G401 (cell line): ENCODE data around the gene LSM10. TPM values are rescaled to one million over a fixed set of nuclear protein-coding genes. Genes with fewer than 3 reads are reported as not detected.
A peak's percentile ranks its signal among the peaks of the same experiment; 100 is the strongest.

ENCODE experiments used
- DNase-seq: peaks from one replicate; pipeline ENCODE4 v3.0.0-alpha.2; 2015; ENCODE audit warnings: low spot score
- in situ Hi-C: cut with HindIII; loops from 2 replicates; pipeline ENCODE4 v1.10.0; 2016; ENCODE audit warnings: low sequenced_read_pairs, mixed read lengths
- total RNA-seq: library from RNA; depleted of rRNA; stranded (reverse); fragments of >200 nt; shearing (Covaris generic); gene quantifications from 2 replicates; pipeline ENCODE4 v1.2.3, GENCODE V29; 2014; rRNA removed

The LSM10 gene
- total RNA-seq, result 37.5 and 57.9 TPM in 2 replicates

DNA sequence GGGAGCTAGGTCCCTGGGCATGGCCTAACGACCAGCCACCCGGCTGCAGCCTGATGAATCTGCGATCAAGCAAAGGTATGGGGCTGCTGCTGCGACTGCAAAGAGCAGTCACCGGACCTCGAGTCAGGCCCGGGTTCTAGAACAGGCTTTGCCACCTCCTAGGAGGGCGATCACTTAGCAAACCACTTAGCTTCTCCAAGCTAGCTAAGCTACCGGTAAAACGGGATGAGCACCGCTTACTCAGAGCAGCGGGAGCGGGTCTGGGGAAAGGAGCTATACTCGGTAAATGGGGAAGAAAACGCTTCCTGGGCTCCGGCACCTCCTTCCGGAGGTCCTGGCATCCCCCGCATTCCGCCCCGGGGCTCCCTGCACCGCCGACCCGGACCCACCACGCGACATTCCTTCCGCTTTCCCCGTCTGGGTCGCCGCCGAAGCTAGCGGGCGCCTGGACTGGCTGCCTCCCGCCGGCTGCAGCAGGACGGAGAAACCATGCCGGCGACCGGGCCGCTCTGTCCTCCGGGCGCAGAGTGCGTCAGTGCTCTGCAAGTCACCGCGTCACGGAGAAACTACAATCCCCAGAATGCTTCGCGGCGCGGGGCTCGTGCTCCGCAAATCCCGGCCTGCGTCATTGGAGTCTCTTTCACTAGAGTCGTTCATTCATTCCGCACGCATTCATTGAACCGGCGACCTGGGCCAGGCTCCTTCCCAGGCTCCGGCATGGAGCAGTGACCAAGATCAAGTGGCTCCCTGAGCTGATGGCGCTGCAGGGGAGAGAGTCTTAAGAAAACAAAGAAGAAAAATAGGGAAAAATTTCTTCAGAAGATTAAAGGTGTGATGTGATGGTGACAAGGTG, at the start of gene LSM10:
Gene LSM10, minus strand, starts transcription at position 531 of the 853 bp plus-strand sequence. CDS start 3,779 bp downstream, outside the sequence.
- in situ Hi-C loops, result no loop called here
- DNase-seq, result peak; percentile 97

DNA sequence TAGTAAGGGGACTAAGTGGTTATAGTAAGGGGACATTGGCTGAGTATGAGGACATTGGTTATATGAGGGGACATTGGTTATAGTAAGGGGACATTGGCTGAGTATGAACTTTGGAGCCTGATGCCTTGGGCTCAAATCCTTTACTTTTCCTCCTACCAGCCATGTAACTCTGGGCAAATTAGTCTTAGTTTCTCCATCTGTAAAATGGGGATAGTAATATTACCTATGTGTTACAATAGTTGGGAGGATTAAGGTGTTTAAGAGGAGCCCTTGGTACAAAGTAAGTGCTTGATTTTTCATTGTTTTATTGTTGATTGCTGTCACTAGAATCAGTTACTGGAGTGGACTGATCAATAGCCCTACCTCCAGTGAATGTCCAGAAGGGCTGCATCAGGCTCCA, 49.7 kb upstream of the LSM10 start:
- in situ Hi-C loops, result no loop called here
- no peak for DNase-seq

DNA sequence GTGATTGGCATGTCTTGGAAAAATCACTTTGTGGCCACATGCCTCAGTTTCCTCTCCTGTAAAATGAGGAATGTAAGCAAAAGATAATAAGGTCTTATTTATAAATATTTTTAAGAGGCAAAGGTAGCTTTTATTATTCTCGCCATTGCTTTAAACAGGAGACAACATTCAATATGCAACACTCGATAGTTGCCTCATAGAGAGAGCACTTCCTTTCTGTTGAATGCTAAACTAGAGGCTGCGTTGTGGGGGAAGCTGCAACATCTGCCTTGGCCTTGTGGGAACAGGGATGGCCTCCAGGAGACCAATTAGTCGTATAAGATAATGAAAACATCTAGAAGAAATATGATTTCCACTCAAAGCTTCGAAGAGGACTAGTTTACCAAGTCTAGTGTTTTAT, 49.0 kb upstream of the LSM10 start:
- in situ Hi-C loops, result no loop called here

DNA sequence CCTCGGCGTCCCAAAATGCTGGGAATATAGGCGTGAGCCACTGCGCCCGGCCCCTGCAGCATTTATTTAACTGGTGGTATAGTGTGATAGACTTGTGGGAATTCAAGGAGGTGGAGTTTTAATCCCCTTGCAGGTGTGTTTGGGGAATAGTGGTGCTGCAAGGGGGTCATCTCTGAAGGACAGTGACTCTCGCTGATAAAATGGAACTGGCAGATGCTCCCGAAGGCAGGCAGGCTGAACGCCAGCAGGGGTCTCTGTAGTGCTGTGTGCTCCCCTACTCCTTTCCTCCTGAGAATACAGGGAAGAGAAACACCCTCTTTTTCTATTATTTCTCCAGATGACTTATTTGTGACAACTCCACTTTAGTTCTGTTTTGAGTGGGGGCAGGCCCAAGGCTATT, 48.6 kb upstream of the LSM10 start:
- in situ Hi-C loops, result no loop called here
- no peak for DNase-seq

More for the DNA sequence above, 49.0 kb upstream of the LSM10 start:
- no peak for DNase-seq

DNA sequence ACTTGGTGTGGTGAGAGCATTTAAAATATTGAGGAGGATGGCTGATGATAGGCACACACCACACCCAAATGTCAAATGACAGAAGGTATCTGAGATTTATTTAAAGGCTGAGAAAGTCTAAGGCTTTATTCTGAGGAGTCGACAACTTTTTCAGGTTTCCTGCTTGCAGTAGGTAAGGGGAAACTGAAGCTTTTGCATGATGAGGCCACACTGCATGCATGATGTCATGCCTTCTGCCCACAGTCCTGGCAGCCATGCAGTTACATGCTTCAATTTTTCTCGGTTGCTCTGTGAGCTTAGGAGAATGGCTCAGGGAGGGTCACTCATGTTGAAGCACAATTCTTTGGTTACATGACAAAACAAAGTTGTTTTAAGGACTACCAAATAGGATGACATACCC, 45.6 kb upstream of the LSM10 start:
- no peak for DNase-seq
- in situ Hi-C loops, result no loop called here

DNA sequence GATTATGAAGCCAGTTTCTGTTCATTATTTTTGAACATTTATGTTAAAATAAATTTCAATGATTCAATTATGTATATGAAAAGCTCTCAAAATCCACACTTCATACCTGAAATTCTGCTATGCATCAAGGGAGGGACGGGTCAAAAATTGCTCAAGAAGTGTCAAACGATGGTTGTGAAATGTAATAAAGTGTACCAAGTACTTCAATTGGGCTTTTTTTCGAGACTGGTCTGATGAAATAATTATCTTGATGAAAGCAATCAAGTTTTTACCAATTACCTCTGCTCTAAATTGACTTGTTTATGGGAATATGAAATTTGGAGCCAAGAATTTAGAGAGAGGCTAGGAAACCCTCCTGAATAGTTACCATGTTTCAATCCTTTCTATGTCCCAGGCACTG, 44.6 kb upstream of the LSM10 start:
- in situ Hi-C loops, result no loop called here
- no peak for DNase-seq

DNA sequence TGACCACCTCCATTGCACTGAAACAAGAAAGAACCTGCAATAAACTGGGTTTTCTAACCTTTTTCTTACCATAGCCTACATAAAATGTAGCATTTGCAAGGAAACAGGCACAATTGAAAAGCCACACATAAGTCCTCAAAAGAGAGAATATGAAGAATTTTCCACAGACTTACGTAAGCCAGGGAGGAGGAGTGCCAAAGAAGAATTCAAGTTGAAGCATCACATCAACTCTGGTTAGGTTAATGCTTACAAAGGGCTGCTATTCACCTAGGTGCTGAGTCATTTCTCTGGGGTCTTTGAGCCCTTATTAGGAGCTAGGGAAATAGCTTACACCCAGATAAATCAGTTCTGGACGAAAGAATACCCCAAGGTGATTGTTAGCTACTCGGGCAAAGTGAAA, 42.9 kb upstream of the LSM10 start:
- in situ Hi-C loops, result no loop called here
- DNase-seq, result no peak

DNA sequence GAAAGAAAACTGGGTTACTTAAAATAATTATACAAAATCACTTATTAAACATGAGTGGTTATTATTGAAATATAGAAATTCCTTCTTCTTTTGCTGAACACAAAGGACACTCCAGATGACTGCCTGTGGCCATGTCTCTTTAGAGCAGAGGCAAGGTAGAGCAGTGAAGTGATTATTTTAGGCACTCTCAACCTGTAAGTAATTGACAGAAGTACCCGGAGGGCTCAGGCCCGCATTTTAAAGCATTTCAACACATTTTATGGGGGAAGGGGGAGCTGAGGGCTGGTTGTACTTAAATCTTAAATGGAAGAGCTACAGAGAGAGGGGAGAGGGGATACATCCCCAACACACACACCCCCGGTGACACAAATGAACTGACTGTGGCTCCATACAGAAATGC, 42.3 kb upstream of the LSM10 start:
- in situ Hi-C loops, result no loop called here
- DNase-seq, result no peak

DNA sequence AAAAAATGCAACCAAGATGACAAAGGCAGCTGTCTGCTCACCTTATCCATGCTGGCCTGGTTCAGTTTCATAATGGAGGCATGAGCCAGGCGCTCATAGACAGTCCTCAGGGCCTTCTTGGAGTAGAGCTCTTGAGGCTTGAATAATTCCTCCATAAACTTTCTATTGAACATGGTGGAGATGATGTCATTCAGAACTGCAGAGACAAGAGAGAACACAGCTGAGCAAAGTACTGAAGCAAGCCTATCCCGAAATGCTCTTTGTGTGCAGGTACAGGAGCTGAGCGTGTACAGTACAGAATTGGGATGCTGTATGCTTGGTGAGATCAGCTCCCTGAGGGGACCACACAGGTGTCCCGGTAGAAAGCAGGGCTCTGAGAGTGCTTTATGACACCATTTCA, 41.0 kb upstream of the LSM10 start:
- in situ Hi-C loops, result no loop called here

DNA sequence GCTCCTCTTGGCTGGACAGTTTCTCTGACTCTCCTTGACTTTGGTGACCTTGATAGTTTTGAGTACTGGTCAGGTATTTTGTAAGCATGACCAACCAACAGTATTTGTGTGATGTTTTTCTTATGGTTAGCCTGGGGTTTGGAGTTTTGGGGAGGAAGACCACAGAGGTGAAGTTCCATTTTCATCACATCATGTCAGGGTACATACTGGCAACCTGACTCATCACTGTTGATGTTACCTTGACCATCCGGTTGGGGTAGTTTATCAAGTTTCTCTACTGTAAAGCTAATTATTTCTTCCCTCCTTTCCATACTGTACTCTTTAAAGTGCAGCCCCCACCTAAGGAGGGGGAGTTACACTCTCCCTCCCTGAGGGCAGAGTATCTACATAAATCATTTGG, 39.1 kb upstream of the LSM10 start:
- DNase-seq, result no peak
- in situ Hi-C loops, result no loop called here

More for the DNA sequence above, 41.0 kb upstream of the LSM10 start:
- no peak for DNase-seq

DNA sequence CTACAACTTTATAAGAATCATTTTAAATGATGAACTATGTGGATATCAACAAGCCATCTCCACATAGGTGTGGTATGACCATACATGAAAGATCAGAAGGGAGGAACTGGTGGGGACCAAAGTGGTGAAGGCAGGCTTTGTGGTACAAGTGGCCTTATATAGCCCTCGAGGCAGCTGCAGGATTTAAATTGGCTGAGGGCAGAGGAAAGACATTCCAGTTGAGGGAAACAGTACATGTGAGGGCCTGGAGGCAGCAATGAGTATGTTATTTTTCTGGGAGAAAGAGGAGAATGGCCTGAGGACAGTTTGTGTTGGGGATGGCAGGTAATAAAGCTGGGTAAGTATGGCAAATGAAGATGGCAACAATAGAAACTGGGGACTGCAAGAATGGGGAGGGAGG, 35.4 kb upstream of the LSM10 start:
- no peak for DNase-seq
- in situ Hi-C loops, result no loop called here

DNA sequence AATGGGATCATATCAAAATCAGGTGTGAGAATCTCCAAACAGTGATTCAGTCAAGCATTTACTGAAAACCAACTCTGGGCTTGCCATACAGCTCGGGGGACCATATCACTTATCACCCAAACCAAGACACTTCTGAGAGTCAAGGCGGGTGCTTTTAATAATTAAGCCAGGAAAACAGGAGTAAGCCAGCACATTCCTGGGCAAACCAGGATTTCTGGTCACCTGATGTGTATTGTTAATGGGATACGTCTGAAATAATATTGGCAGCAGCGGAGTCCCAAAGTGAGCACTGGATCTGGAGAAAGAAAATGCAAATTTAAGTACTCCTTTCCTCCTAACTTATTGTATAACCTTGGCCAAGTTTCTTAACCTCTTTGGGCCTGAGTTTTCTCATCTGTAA, 34.9 kb upstream of the LSM10 start:
- in situ Hi-C loops, result no loop called here
- no peak for DNase-seq

DNA sequence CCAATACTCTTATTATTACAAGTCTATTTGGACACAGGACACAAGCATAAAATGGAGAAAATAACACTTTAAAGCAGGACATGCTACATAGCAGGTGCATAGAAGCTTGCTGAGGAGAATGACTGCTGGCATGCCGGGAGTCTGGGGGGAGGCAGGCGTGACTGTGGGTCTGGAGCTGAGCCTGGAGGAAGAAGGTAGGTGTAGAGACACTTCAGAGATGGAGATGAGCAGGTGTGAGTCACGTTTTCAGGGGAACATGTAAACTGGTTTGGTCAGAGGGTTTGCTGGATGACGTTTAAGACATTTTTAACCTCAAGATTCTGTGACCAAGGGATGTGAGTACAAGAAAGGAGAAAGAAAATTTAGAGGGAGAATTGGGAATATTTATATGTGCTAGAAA, 28.1 kb upstream of the LSM10 start:
- in situ Hi-C loops, result no loop called here
- DNase-seq, result no peak

DNA sequence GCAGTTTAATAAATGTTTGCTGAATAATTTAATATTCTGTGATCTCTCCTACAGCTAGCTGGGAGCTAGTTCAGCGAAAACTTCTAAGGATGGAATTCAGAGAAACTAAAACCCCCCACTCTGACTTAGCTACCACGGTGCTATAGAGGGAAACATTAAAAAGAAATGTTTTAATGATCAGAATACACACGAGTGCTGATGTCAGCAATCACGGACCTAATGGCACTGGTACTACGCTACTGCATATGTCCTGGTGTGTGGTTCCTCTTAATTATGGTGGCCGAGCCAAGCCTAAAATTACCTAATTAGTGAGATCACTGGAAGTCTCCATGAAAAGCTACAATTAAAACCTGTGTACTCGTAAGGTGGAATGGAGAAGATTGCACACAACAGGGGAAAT, 23.9 kb upstream of the LSM10 start:
- in situ Hi-C loops, result no loop called here
- no peak for DNase-seq

DNA sequence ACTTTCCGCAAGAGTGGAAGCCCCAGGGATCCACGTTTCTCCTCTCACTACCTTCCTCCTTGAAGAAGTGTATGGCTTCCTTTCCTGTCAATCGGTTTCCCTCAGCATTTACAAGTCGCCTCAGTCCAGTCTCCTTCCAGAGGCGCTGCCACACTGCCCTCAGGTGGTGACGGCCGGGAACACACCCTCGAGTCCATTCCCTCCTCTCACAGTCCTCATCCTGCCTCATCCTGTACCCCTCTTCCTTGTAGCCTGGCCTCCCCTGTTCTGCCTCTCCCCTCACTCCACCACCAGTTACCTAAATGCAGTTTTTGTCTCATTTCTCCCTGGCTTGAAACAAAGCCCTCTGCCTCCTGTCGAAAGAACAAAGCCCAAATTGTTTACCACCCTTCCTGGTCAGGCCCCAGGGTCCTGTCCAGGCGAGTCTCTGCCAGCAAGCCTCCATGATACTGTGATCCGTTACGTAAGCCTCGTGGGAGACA, 23.2 kb upstream of the LSM10 start:
- in situ Hi-C loops, result no loop called here
- DNase-seq, result peak; percentile 87

DNA sequence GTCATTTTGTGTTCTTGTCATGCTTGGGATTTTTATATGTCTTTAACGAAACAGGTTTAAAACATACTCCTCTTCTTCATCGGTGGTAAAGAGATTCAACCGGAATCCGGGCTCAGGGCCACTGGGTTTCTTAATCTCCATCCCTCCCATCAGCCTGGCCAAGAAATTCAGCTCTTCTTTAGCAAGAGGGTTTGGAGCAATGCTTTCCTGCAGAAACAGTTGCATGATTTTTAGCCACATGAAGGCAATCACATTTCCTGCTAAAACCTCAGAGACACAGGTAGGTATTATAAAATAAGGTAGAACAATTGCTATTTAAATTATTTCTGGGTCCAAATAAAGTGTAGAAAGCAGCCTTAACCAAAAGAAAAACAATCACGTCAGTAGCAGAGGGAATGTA, 22.7 kb upstream of the LSM10 start:
- no peak for DNase-seq
- in situ Hi-C loops, result no loop called here

DNA sequence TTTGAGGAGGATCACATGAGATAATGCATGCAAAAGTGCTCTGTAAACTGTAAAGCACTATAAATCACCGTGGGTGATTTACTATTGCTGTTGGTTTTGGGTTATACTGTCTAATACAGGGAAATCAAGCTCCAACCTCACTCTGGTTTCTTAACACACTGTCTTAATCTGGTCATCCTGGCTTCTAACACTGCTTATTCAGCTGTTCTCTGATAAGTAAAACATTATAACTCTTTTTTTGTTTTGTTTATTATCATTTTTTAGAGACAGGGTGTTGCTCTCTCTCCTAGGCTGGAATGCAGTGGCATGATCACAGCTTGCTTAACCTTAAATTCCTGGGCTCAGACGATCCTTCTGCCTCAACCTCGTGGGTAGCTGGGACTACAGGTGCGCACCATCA, 21.9 kb upstream of the LSM10 start:
- in situ Hi-C loops, result no loop called here
- no peak for DNase-seq

DNA sequence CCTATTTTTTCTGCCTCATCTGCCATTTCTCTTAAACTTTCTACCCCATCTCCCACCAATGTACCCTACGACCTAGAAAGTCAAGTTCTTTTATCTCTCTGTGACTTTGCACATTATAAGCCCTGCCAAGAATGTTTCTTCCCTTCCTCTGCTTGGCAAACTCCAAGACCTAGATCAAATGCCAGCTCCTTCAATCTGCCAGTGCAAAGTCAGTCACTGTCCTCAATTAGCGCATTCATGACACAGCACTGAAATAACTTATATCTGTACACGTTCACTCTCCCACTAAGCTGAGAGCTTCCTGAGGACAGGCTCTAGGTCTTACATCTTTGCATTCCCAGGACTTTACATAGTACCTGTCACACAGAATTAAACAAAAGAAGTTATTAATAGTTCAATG, 21.4 kb upstream of the LSM10 start:
- in situ Hi-C loops, result no loop called here
- peak; percentile 8 for DNase-seq

DNA sequence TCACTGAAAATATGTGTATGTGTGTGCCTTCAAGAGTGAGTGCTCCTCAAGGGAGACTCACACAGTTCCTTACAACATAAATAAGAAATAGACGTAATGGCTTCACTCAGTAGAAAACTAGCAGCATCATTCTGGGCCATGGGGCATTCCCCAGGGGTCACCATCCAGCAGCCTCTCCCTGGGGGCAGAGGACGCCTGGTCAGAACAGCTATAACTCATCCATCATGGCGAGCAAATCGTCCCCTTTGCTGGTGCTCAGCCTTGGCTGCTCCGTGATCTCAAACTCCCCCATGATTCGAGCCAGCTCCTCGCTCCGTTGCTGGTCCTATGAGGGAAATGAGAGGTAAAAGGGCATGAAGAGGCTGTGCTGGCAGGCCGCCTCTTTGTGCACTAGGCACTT, 20.2 kb upstream of the LSM10 start:
- no peak for DNase-seq
- in situ Hi-C loops, result no loop called here

DNA sequence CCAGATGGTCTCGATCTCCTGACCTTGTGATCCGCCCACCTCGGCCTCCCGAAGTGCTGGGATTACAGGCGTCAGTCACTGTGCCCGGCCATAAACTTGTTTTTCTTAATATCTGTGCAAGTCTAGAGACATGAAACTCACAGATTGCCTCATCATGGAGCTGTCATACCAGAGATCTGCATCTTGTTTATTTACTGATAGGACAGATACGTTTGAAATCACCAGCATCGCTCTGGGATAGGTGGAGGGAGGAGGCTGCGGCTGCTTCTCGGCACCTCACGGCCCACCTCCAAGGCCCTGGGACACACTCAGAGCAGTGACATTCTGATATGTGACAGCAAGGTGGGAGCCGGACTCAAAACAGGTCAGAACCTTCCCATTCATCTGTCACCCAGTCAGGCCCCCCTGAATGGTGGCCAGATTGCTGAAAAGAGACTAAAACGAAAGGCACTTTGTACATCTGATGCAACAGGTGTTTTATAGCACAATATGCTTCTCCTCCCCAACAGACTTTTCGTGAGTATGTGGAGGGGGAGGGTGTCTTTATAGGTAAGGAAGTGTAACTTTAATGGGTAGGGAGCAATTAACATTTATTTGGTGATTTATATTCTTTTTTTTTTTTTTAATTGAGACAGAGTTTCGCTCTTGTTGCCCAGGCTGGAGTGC, 18.1 kb upstream of the LSM10 start:
- in situ Hi-C loops, result no loop called here
- DNase-seq, result no peak

DNA sequence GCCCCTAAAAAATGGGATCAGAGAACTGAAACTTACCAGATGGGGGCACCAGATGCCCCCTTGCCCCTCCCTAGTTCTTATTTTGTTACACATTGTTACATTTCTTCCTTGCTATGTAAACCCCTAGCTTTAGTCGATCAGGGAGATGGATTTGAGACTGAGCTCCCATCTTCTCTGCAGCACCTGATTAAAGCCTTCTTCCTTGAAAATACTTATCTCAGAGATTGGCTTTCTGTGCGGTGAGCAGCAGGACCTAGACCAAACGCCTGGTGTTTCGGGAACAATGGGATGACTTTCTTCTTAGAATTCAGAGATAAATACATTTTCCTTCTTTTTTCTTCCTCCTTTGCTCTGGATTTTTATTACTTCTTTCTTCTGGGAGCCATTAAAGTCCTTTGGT, 16.7 kb upstream of the LSM10 start:
- in situ Hi-C loops, result no loop called here
- DNase-seq, result no peak
